DND-41 (cell line): ENCODE results near the gene G3BP1.

ENCODE experiments used
- ATAC-seq: fragments of 200-7000 bp; cut with Tn5 transposase; 3 replicates; pipeline ENCODE4 v1.9.1; 2021; ENCODE audit warnings: low read depth; ENCODE audit not compliant: insufficient read depth
- DNase-seq: peaks from one replicate; pipeline ENCODE4 v3.0.0-alpha.2; 2020
- H2AFZ ChIP-seq: 2 replicates; pipeline ENCODE4 v1.6.0; 2012; ENCODE audit warnings: low read depth, low read length
- H3K27ac ChIP-seq: 2 replicates; pipeline ENCODE4 v1.5.1; 2012; ENCODE audit warnings: low read length, inconsistent platforms
- H3K27me3 ChIP-seq: fragments of 200-600 bp; sonication (generic); 2 replicates; pipeline ENCODE4 v1.6.0; 2012; ENCODE audit warnings: low read length, mild to moderate bottlenecking, inconsistent platforms; ENCODE audit not compliant: insufficient read depth, poor library complexity
- H3K36me3 ChIP-seq: 2 replicates; pipeline ENCODE4 v1.5.1; 2012; ENCODE audit warnings: low read length, inconsistent platforms; ENCODE audit not compliant: insufficient read depth
- H3K4me1 ChIP-seq: 2 replicates; pipeline ENCODE4 v1.5.1; 2012; ENCODE audit warnings: mild to moderate bottlenecking, low read length; ENCODE audit not compliant: insufficient read depth
- H3K4me2 ChIP-seq: 2 replicates; pipeline ENCODE4 v1.6.0; 2012; ENCODE audit warnings: mild to moderate bottlenecking, moderate library complexity, low read length, inconsistent platforms; ENCODE audit not compliant: insufficient read depth
- H3K4me3 ChIP-seq, 2 experiments: fragments of 200-600 bp in 1 of 2; shearing (Covaris generic) in 1 of 2; 2 replicates each; pipeline ENCODE4 v1.5.1; 2012 to 2016; ENCODE audit warnings: inconsistent platforms in 2 of 2, low read length in 2 of 2, mild to moderate bottlenecking in 2 of 2, low read depth in 1 of 2, moderate library complexity in 1 of 2
- H3K79me2 ChIP-seq: 2 replicates; pipeline ENCODE4 v1.6.0; 2012; ENCODE audit warnings: low read length, inconsistent platforms; ENCODE audit not compliant: insufficient read depth
- H3K9ac ChIP-seq: 2 replicates; pipeline ENCODE4 v1.6.0; 2012; ENCODE audit warnings: low read depth, mild to moderate bottlenecking, inconsistent platforms, low read length, moderate library complexity
- H3K9me3 ChIP-seq: 2 replicates; pipeline ENCODE4 v1.5.1; 2012; ENCODE audit warnings: low read length, moderate library complexity, mild to moderate bottlenecking, inconsistent platforms; ENCODE audit not compliant: insufficient read depth, severe bottlenecking
- H4K20me1 ChIP-seq: 2 replicates; pipeline ENCODE4 v1.6.0; 2012; ENCODE audit warnings: low read length; ENCODE audit not compliant: insufficient read depth
- CTCF ChIP-seq: IDR thresholded peaks from 2 replicates; pipeline ENCODE4 v1.5.1; 2012; ENCODE audit warnings: borderline replicate concordance, low read length, moderate library complexity, mild to moderate bottlenecking; ENCODE audit not compliant: poor library complexity, severe bottlenecking; ENCODE audit errors: extremely low read depth
- EZH2 ChIP-seq: IDR thresholded peaks from 3 replicates; pipeline ENCODE4 v1.6.1; 2012; ENCODE audit warnings: borderline replicate concordance, low read depth, mild to moderate bottlenecking, moderate library complexity, low read length, inconsistent platforms; ENCODE audit not compliant: severe bottlenecking

G3BP1 gene

GRCh38 chr5:151819830-151820229 is 48.1 kb downstream of the G3BP1 start:
- Histone ChIP-seq H3K4me2 (no peak overlapping the region), H3K4me3 (no peak overlapping the region), H3K27ac (no peak overlapping the region), H4K20me1 (0 out of 2 replicates have a peak, but pooled peaks cover 3% of the 10 kb centered on the region), H3K9me3 (no peaks in the 10 kb centered on the region), H3K9ac (no peak overlapping the region), H3K36me3 (peaks cover 4% of the 10 kb centered on the region; the same call in 1 of the 2 replicates), H3K4me1 (no peaks in the 10 kb centered on the region), H3K27me3 (no peaks in the 10 kb centered on the region), H3K79me2 (no peaks in the 10 kb centered on the region), H2AFZ (no peak overlapping the region)
- ATAC-seq, result no peak
- DNase-seq, result no peak
- TF ChIP-seq CTCF (no peak), EZH2 (no peak)

GRCh38 chr5:151820271-151820670 is 48.5 kb downstream of the G3BP1 start:
- 0 out of 2 replicates have a peak, but pooled peaks cover under 1% of the 10 kb centered on the region for H4K20me1 ChIP-seq
- H3K27ac ChIP-seq, result no peak overlapping the region
- H3K36me3 ChIP-seq, result no peaks in the 10 kb centered on the region
- no peak overlapping the region for H3K4me3 ChIP-seq
- TF ChIP-seq EZH2 (no peak), CTCF (no peak)
- no peak overlapping the region for H3K9ac ChIP-seq
- DNase-seq, result no peak
- no peak for ATAC-seq
- no peak overlapping the region for H3K4me2 ChIP-seq
- no peaks in the 10 kb centered on the region for H3K79me2 ChIP-seq
- H3K9me3 ChIP-seq, result no peaks in the 10 kb centered on the region
- no peak overlapping the region for H2AFZ ChIP-seq
- no peaks in the 10 kb centered on the region for H3K4me1 ChIP-seq
- no peaks in the 10 kb centered on the region for H3K27me3 ChIP-seq

GRCh38 chr5:151820903-151821302 is 49.1 kb downstream of the G3BP1 start:
- H3K4me1 ChIP-seq, result no peaks in the 10 kb centered on the region

More at GRCh38 chr5:151820903-151821302, 49.1 kb downstream of the G3BP1 start:
- no peak overlapping the region for H3K9ac ChIP-seq
- no peaks in the 10 kb centered on the region for H3K9me3 ChIP-seq
- H3K79me2 ChIP-seq, result no peaks in the 10 kb centered on the region
- H3K27ac ChIP-seq, result no peak overlapping the region
- H4K20me1 ChIP-seq, result no peaks in the 10 kb centered on the region
- DNase-seq, result no peak
- H3K27me3 ChIP-seq, result no peaks in the 10 kb centered on the region
- TF ChIP-seq EZH2 (no peak), CTCF (no peak)
- no peak for ATAC-seq
- no peak overlapping the region for H3K4me3 ChIP-seq
- no peak overlapping the region for H3K4me2 ChIP-seq
- no peaks in the 10 kb centered on the region for H3K36me3 ChIP-seq
- no peak overlapping the region for H2AFZ ChIP-seq
